CD4-positive, alpha-beta T cell treated with Interleukin-12 subunit alpha and Interleukin-12 subunit beta, for 1 hour (primary cell): ENCODE data around the gene SPTB.

ENCODE experiments used
- DNase-seq: peaks from one replicate; pipeline ENCODE4 v3.0.0-alpha.2; 2020

SPTB gene

DNA sequence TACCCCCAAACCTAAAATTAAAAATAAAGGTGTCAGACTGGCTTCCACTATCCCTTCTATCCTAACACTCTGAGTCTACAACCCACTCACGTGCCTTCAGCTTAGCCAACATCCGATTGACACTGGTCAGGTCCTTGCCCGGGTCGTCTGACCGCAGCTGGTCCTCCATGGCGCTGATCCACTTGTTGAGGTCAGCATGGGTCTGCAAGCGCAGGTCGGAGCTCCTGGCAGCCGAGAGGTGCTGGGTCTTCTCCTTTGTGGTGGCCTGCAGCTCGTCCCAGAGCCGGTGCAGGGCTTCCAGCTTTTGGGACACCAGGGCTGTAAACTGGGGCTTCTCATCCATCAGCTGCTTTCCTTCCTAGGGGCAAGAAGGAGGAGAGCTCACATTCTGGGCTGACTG, 97.5 kb downstream of the SPTB start:
- no peak for DNase-seq

DNA sequence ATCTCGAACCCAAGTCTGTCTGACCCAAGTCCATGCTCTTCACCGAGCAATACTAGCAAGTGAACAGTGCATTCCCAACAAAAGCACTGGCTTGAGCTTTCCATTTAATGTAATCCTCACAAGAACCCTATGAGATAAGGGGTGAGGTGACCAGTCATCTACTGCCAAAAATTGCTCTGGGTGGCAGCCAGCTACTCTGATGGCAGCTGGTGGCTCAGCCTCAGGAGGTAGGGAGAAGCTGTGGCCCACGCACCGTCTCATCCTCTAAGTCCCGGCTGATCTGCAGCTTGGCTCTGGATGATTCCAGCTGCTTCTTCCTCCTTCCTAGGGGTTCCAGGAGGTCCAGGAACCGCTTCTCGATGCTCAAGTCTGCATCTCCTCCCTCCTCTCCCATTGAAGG, 100.2 kb downstream of the SPTB start:
- no peak for DNase-seq

DNA sequence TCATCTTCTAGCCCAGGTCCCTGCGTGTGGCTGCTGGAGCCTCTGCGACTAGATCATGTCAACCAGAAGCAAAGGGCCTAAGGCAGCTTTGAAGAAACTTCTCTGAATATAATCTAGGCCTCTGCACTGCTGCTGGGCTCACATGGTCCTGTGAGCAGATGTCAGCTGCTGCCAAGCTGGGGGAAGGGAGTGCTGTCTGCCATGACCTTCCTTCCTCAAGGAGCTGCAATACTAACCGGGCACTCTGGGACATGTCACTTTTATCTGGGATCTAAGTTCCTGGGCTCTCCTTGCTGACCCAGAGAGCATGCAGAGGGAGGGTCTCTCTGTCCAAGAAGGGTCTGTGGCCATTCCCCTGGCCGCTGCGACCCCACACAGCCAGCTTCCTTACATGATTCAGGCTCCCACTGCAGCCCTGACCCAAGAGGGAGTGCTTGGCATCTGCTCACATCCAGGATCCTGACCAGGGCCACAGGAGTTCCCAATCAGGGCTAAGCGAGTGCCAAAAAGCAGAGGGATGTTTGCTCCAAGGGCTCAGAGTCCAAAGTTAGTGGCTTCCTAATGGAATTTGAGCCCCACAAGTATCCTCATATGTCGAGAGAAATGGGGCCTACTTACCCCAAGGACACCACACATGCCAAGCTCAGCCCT, 101.5 kb downstream of the SPTB start:
- no peak for DNase-seq

DNA sequence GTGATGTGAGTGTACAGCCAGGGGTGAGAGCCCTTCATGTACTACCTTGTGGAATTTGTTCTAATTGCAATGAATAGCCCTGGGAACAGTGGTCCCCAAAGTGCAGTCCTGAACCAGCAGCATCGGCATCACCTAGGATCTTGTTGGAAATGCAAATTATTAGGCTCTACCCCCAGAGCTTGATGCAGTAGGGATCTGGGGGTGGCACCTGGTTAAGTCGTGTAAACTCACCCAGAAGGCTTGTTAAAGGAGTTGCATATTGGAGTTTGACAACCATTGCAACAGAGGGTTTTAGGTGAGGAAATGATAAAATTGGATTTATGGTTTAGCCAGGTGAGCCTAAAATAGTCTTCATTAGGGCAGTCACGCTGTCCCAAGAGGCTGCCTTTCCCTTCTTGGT, 102.2 kb downstream of the SPTB start:
- DNase-seq = no peak

DNA sequence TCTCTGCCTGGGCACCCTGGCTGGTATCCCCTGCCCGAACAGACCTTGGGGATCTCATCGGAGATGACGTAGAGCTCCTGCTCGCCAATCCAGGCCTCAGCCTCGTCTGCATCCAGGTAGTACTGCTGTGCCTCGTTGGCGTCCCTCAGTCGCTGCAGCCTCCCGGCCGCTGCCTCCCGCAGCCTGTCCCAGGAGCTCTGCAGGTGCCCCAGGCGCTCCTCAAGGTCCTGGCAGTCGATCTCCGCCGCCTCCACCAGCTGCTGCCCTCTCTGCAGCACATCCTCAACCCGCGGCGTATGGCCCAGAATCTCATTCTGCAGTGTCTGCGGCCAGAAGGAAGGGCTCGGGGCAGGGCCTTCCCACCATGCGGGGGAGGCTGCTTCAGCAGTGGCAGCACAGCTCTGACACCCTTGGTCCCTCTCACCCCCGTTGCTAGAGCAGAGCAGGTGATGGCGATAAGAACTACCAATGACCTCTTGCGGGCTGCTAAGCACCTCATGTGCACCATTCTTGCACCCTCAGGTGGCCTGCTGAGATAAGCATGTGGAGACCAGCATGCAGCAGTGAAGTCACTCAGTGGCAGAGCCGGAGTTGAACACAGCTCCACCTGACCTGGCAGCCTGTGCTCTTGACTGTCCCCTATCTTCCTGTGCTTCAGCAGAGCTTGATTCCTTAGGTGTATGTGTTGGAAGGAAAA, 104.5 kb downstream of the SPTB start:
- DNase-seq = no peak

DNA sequence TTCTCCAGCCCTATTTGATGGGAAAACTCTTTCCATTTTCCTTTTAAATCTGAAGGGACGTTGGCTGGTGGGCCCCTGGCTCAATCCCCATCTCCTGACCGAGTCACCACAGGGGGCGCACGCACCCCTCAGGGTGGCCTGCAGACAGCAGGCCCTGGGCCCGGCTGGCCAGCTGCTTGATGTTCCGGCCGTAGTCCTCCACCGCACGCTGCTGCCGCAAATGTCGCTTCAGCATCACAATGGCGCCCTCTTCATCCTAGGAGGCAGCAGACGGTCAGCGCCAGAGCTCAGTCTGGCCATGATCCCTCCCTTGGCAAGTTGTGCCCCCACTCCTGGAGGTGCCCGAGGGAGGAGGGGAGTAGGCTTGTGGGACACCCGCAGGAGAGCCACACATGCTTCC, 105.4 kb downstream of the SPTB start:
- DNase-seq = no peak

DNA sequence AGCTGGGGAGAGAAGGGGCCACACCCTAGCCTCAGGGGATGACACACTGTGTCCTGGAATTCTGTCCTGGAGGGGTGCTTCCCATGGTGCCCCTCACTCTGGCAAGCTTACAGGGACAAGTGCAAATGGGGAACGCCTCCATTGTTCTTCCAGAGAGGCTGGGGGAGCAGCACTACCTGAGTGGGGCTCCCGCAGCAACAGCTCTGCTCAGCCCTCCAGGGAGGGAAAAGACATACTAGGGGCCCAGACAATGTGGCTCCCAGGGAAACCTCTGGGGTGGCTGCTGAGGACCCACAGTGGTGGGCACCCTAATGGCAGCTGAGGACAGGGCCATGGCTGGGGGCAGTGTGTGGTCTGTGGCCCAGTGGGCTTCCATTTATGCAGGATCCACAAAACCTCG, 106.1 kb downstream of the SPTB start:
- DNase-seq = no peak

DNA sequence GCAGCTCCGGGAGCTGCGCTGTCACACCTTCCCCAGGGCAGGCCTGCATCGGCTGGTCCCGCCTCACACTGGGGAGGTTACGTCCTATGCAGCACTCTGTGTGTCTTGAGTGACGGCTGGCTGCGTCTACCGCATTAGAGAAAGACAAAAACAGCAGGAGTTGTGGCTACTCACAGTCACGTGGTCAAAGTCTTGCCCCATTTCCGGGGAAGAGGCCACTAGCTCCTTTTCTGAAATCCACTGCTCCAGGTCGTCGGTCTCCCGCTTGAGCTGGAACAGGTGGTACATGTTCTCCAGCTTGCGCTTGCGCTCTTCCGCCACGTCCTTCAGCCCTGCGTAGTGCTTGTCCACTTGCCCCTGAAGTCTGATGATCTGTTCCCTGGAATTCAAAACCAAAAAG, 106.7 kb downstream of the SPTB start:
- DNase-seq = no peak

DNA sequence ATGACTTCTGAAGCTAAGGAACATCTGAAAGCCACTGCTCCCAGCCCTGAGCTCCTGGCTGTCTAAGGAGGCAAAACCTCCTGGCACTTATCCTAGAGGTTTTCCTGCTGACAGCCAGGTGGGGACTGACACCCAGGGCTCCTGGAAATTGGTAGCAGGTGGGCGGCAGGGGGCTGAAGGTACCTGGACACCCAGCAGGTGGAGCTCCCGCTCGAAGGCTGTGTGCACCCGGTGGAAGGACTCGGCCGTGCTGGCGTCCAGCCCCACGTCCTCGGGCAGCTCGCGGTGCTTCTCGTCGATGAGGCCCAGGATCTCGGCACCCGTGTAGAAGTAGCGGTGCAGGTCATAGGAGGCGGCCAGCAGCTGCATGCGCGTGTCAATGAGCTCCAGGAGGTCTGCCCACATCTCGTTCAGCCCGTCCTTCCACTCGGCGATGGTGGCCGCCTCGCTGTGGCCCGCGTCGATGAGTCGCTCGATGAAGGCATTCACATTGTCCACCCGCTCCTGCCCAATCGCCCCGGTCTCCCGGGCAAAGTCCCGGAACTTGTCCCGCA, 107.2 kb downstream of the SPTB start:
- no peak for DNase-seq

DNA sequence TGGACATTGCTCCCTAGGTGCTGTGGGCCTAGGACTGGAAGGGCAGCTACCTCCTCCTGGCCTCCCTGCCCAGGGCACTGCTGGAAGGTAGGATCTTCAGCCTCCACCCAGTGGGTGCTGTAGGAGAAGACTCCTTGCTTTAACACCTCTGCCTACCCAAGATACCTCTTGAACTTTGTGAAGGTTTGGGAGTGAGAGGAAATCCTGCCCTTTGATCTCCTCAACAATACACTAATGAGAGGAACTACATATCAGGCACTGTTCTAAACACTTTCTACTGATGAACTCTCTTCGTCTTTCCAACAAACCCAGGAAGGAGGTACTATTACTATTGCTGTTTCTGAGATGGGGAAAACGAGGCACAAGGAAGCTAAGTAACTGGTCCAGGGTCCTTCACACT, 108.5 kb downstream of the SPTB start:
- no peak for DNase-seq

DNA sequence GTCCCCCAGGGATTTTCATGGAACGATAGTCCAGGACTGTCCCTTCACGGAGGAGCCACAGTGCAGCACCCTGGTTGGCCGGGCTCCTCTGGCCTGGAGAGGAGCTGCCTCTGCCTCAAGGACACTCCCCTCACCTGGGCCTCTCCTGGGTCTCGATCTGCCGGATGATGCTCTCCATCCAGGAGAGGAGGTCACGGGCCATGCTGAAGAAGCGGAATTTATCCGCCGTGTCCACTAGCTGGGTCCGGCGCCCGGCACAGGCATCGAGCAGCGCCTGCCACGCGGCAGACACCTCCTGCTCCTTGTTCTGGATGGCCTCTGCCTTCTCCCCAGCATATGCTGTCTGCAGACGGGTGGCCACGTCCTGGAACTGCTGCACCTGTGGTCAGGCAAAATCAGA, 109.0 kb downstream of the SPTB start:
- no peak for DNase-seq

DNA sequence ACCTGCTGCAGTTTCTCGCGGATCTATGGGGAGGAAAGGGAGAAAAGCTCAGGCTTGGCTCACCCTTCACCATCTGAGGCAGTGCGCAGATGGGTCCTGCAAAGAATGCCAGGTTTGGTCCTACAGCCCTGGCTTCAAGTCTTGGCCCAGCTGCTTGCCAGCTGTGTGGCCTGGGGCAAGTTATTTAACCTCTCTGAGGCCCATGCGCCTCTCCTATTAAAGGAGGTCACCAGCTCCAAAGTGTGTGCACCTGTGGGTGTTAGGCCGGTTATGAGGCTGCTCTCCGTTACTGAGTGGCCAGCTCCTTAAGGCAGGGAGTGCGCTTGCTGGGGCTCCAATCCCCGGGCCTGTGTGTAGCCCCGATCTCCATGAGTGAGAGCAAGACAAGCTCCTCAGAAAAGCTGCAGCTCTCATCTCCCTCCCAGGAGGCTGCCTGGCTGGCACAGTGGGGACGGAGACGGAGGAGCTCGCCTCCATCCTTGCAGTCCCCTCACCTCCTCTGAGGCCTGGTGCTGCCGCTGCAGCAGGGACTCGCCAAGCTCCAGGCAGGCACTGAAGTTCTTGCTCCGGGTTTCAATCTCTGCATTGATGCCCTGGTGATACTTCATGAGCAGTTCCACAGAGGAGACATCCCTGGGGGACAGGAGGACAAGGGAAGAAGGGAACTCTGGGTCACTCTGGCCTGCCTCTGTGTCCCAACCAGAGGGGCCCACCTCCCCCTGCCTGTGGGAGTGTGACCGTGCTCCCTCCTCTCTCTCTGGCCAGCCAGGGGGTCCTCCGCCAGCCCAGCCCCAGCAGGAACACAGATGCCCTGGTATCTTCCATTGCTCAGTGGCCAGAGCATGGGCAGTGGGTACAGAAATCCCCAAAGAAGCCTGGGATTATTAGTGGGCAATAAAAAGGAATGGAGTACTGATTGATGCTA, 110.3 kb downstream of the SPTB start:
- no peak for DNase-seq

DNA sequence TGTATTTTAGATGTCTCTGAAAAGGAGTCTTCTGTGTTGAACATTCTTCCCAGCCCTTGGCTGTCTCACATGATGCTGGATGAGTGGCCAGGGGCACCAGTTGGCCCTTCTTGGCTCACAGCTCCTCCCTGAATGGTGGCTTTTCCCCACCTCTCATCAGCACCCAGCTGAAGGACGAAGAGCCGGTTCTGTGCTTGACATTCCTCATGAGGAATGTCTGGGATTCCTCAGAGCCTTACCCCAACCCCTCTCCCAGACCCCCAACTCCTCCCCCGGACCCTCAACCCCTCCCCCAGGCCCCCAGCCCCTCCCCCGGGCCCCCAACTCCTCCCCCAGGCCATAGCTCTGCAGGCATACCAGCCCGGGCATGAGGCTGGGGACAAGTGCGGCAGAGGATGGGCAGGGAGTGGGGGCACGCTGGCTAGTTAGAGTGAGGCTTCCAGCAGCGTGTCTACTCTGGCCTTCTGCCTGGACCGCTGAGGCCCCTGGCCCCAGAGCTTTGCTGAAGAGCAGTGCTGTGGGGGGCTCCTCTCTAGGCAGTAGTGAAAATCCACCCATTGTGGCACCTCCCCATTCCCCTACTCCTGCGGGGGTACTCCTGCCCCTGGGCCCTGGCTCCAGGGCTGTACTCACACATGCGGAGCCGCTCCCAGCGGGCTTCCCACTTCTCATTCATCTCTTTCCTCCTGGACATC, 111.2 kb downstream of the SPTB start:
- DNase-seq = no peak

DNA sequence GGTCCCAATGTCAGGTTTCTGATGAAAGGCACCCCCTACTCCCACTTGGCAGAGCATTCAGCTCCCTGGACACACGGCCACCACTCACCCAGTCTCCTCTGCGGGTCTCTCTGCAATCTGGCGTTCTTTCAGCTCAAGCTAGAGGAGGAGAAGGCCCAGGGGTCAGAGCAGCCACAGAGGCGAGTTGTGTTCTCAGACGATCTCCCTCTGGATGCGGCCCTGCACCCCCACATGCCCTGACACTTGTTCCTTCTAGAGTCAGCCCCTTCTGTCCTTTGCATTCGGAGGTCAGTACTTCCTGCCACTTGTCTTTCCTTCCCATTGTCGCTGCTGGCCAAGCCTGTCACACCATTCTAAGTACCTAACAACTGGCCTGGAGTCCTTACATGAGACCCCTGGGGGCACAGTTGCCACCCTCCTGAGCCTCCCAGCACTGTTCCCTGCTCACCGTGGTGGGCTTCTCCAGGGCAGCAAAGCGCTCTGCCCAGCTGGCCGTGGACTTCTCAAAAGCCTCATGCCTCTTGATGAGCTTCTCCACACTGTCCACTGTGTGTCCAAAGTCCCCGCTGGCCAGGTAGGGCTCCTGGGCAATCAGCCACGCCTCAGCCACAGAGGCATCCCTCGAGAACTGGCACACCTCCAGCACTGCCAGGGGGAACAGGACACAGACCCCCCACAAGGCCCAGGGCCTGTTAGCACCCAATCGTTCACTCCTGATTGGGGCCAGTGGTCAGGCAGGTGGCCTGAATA, 112.3 kb downstream of the SPTB start:
- no peak for DNase-seq

DNA sequence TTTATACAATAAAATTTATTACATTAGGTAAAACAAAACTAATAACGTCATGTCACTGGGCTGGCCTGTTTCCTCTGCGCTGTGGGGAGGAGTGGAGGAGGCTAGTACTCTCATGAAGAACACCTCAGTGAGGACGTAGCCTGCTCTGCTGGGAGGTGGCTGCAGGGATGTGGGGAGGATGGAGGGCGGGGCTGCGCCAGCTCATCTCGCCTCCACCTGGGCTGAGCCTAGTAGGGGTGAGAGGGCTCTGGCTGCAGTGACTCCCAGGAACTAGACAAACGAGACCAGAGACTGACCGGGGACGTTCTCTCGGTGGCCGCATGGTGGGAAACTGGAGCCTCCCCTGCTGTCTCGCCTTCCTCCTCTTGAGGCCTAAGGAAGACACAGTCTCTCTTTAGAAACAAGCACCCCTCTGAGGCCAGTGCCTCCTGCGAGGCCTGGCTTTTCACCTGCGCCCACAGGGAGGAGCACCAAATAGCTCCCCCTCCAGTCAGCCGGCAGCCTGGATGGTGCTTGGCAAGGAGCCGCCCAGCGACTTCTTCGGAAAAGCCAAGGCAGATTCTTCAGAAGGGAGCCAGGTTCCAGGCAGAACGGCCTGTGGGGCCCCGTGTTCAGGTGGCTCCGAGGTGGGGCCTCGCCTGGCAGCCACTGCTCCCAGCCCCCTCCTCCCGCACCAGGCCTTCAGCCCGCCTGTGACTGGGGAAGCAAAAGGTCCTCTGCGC, 113.1 kb downstream of the SPTB start:
- DNase-seq = no peak

DNA sequence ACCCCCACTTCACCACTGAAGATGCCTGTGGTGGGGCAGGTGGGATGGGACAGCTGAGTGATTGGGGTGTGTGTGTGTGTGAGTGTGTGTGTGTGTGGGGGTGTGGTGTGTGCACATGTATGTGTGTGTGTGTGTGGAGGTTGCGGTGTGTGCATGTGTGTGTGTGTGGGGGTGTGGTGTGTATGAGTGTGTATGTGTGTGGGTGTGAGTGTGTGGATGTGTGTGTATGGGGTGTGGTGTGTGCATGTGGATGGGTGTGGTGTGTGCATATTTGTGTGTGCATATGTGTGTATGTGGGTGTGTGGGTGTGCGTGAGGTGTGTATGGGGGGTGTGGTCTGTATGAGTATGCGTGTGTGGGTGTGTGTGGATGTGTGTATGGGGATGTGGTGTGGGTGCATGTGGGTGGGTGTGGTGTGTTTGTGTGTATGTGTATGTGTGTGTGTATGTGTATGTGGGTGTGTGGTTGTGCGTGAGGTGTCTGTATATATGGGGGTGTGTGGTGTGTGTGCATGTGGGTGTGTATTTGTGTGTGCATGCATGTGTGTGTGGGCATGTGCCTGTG, 113.9 kb downstream of the SPTB start:
- DNase-seq = no peak

DNA sequence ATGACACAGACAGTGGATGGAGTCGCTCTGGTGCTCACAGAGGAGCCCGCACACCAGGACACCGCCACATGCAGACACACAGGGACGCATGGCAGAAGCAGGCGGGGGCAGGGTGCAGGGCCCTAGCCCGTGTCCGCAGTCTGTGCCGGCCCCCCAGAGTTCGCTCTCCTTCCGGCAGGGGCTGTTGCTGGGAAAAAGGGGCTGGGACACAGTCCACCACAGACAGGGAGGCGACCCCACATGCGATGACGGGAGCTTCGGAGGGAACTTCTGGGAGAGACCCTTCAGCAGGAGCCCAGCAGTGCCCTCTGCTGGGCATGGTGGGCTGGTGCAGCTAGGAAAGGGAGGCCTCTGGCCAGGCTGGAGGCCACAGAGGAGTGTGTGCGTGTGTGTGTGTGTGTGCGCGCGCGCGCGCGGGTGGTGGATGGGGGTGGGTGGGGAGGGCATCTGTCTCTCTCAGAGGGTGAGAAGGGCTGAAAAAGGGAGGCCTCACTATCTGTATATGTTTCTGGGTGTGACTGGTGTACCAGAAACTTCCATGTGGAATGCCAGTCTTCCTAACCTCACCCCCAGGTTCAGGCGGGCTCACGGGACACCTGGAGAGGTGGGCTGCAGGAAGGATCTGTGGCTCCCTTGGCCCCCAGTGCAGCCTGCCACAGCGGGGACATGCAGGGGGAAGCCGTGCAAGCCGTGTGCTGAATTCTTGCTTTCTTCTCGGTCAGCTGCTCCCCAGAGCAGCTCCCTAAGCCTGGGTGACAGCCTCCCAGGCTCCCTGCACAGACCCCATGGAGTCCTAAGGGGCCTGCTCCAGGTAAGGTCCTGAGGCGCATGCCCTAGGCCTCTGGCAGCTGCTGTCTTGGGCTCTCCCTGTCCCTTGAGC, 114.8 kb downstream of the SPTB start:
- DNase-seq = peak; percentile 78

DNA sequence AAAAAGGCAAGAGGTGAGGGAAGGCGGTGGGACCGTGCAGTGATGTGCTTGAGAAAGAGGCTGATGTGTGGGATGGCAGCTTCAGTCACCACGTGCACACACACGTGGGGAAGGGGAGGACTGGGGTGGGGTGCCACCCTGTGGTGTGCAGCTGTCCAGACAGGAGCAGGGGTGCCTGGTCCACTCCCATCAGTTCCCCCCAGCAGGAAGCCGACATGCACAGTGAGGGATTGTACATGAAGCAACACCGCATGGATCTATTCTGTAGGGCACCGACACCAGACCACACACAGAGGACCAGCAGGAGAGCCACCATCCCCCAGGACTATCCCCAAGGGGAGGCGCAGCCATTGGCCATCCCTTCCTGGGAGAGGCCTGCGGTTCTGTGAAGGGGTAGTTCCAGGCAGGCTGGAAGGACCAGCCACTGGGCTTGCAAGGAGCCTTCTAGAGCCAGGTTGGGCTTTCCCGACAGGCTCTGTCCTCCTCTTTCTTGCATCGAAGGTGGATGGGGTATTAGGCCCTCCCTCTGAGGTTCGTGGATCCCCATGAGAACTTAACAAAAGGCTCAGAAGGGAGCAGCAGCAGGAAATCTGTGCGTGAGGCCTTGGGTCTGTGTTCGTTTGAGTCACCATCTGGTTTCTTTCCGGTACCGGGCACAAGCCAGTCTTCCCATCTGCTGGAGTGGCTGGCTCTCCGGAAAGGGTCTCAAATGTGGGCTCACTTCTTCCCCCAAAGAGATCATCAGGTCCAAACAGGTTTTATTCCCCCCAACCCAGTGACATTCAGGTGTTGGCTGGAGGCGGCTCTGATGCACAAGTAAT, 115.7 kb downstream of the SPTB start:
- DNase-seq = no peak
